SU-DHL-6 (cell line): Measurements from ENCODE around the gene ERAP2.
"Not testable (repeated sequence)": the region's sequence is repeated elsewhere in the genome, so short reads cannot be mapped to it uniquely, and the experiment has no call there.

ENCODE experiments used
- H2AFZ ChIP-seq: fragments of 200-600 bp; sonication (generic); 2 replicates; pipeline ENCODE4 v1.6.1; 2014; ENCODE audit warnings: low read depth, mild to moderate bottlenecking, moderate library complexity, mixed read lengths, antibody characterized with exemption, low read length; ENCODE audit not compliant: severe bottlenecking
- H3F3A ChIP-seq: fragments of 200-600 bp; shearing (Covaris generic); 2 replicates; pipeline ENCODE4 v1.6.0; 2016; ENCODE audit warnings: antibody characterized with exemption, mild to moderate bottlenecking; ENCODE audit not compliant: insufficient read depth
- H3K27ac ChIP-seq: fragments of 200-600 bp; sonication (generic); 2 replicates; pipeline ENCODE4 v1.5.1; 2016; ENCODE audit warnings: low read depth, mild to moderate bottlenecking, low read length, moderate library complexity, mixed read lengths
- H3K27me3 ChIP-seq: fragments of 200-600 bp; sonication (generic), shearing (Covaris generic); 2 replicates; pipeline ENCODE4 v1.6.0; 2014; ENCODE audit warnings: mild to moderate bottlenecking, low read length
- H3K36me3 ChIP-seq: fragments of 200-600 bp; sonication (generic); 2 replicates; pipeline ENCODE4 v1.6.1; 2014; ENCODE audit warnings: mild to moderate bottlenecking, low read length, mixed read lengths
- H3K4me2 ChIP-seq: fragments of 300-600, 200-600 bp; shearing (Covaris generic), sonication (generic); 2 replicates; pipeline ENCODE4 v1.6.0; 2014; ENCODE audit warnings: low read length, low read depth, mild to moderate bottlenecking; ENCODE audit not compliant: poor library complexity, severe bottlenecking
- H3K4me3 ChIP-seq: fragments of 200-600 bp; sonication (generic); 2 replicates; pipeline ENCODE4 v1.5.1; 2014; ENCODE audit warnings: antibody characterized with exemption, low read length, mild to moderate bottlenecking, mixed read lengths; ENCODE audit not compliant: insufficient read depth, poor library complexity, severe bottlenecking
- H3K79me2 ChIP-seq: fragments of 200-600 bp; sonication (generic); 2 replicates; pipeline ENCODE4 v1.6.1; 2014; ENCODE audit warnings: mild to moderate bottlenecking, low read length, moderate library complexity; ENCODE audit not compliant: insufficient read depth
- H3K9ac ChIP-seq: fragments of 200-600 bp; sonication (generic); 2 replicates; pipeline ENCODE4 v1.7.0; 2014; ENCODE audit warnings: mild to moderate bottlenecking, low read length
- H3K9me2 ChIP-seq: fragments of 200-600 bp; sonication (generic); replicated peaks from 2 replicates; pipeline ENCODE4 v1.6.1; 2014; ENCODE audit warnings: low read length; ENCODE audit not compliant: insufficient read depth
- H3K9me3 ChIP-seq: fragments of 200-600 bp; sonication (generic); 2 replicates; pipeline ENCODE4 v1.6.1; 2014; ENCODE audit warnings: low read length, mixed read lengths; ENCODE audit not compliant: insufficient read depth
- H4K20me1 ChIP-seq: fragments of 200-600 bp; sonication (generic); 2 replicates; pipeline ENCODE4 v1.6.1; 2014; ENCODE audit warnings: low read depth, mild to moderate bottlenecking, antibody characterized with exemption, low read length, moderate library complexity, mixed read lengths
- EZH2phosphoT487 ChIP-seq: fragments of 200-600 bp; sonication (generic), shearing (Covaris generic); conservative IDR thresholded peaks from 2 replicates; pipeline ENCODE4 v1.6.1; 2018; ENCODE audit warnings: mild to moderate bottlenecking, antibody characterized with exemption, low read length, moderate library complexity, mixed read lengths
- TF ChIP-seq, protein P1 (sequence below): fragments of 200-600 bp; sonication (generic); IDR thresholded peaks from one replicate; pipeline ENCODE4 v1.5.1; 2017; ENCODE audit warnings: antibody characterized with exemption, mild to moderate bottlenecking, low read length, moderate library complexity; ENCODE audit not compliant: insufficient read depth, poor library complexity, severe bottlenecking

The ERAP2 gene

DNA sequence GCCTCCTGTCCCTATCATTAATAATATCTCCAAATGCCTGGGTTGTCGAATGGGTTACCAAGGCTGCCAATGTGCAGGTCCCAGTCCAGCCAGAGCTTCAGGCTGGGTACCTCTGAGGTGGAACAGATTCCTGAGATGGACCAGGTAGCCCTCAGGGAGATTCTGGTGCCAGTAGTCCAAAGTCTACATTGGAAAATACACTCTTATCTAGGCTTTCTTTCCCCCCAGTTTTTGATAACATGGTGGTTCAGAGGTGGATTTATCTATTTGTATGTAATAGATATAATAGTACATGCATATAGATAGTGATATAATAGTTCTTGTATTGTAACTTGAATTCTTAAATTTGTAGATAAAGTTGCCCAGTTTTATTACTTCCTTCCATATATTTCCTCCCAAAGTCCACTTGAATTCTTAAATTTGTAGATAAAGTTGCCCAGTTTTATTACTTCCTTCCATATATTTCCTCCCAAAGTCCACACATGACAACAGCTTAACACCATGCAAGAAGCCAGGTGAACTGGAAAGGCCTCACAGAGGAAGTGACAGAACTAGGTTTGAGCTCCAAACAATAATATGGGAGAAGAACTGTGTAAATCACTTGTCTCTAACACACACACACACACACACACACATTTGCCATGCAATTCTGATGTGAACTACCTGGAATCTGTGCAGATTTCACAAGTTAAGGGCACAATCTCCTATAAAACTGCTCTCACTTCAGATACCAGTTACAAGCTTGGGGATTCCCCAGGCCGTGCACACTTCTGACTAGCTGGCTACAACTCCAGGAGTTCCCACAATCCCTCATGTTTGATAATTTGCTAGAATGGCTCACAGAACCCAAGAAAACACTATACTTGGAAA is 37.9 kb upstream of the ERAP2 start:
- H3K79me2 ChIP-seq = no peaks in the 10 kb centered on the region
- H3K4me3 ChIP-seq = no peak overlapping the region
- H3K9me2 ChIP-seq = no peaks in the 10 kb centered on the region
- no peaks in the 10 kb centered on the region for H3K36me3 ChIP-seq
- no peak for TF ChIP-seq EZH2phosphoT487
- TF ChIP-seq, protein P1, sequence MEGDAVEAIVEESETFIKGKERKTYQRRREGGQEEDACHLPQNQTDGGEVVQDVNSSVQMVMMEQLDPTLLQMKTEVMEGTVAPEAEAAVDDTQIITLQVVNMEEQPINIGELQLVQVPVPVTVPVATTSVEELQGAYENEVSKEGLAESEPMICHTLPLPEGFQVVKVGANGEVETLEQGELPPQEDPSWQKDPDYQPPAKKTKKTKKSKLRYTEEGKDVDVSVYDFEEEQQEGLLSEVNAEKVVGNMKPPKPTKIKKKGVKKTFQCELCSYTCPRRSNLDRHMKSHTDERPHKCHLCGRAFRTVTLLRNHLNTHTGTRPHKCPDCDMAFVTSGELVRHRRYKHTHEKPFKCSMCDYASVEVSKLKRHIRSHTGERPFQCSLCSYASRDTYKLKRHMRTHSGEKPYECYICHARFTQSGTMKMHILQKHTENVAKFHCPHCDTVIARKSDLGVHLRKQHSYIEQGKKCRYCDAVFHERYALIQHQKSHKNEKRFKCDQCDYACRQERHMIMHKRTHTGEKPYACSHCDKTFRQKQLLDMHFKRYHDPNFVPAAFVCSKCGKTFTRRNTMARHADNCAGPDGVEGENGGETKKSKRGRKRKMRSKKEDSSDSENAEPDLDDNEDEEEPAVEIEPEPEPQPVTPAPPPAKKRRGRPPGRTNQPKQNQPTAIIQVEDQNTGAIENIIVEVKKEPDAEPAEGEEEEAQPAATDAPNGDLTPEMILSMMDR = no peak
- H2AFZ ChIP-seq = no peak overlapping the region
- H4K20me1 ChIP-seq = no peaks in the 10 kb centered on the region
- no peak overlapping the region for H3K27ac ChIP-seq
- no peak overlapping the region for H3K9ac ChIP-seq
- H3K9me3 ChIP-seq = no peaks in the 10 kb centered on the region
- H3K4me2 ChIP-seq = no peak overlapping the region
- no peaks in the 10 kb centered on the region for H3K27me3 ChIP-seq
- no peaks in the 10 kb centered on the region for H3F3A ChIP-seq

DNA sequence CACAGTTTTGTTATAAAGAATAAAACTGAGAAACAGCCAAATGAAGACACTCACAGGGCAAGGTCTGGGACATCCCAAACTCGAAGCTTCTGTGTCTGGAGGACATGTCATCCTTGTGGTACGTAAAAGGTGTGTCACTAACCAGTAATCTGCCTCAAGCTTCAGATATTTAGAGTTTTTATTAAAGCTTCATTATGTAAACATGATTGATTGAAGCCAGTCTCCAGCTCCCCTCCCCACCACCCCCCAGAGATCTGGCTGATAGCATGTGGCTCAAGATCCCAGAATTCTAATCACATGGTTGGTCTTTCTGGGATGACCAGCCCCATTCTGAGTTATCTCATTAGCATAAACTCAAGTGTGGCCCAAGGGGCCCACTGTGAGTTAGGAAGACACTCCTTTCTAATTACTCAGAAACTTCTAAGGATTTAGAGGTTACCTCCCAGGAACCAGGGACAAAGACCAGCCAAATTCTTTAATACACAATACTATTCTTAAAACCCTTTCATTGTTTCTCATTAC is 37.2 kb upstream of the ERAP2 start:
- Histone ChIP-seq H3F3A (no peaks in the 10 kb centered on the region), H3K9me2 (no peaks in the 10 kb centered on the region), H3K79me2 (no peaks in the 10 kb centered on the region), H3K36me3 (no peaks in the 10 kb centered on the region), H3K9me3 (no peaks in the 10 kb centered on the region), H2AFZ (no peak overlapping the region), H4K20me1 (no peaks in the 10 kb centered on the region), H3K4me3 (no peak overlapping the region), H3K9ac (no peak overlapping the region), H3K27ac (no peak overlapping the region), H3K27me3 (no peaks in the 10 kb centered on the region), H3K4me2 (no peak overlapping the region)
- TF ChIP-seq EZH2phosphoT487 = no peak
- TF ChIP-seq, protein P1 = no peak

DNA sequence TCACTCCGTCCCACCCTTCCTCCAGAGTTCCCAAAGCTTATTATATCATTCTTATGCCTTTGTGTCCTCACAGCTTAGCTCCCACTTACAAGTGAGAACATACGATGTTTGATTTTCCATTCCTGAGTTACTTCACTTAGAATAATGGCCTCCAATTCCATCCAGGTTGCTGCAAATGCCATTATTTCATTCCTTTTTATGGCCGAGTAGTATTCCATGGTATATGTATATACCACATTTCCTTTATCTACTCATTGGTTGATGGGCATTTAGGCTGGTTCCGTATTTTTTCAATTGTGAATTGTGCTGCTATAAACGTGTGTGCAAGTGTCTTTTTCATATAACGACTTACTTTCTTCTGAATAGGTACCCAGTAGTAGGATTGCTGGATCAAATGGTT is 34.4 kb upstream of the ERAP2 start:
- not testable (repeated sequence) for H3K9ac ChIP-seq, H3K27me3 ChIP-seq, H4K20me1 ChIP-seq, H3K36me3 ChIP-seq, H3K9me3 ChIP-seq, H2AFZ ChIP-seq, H3F3A ChIP-seq, H3K27ac ChIP-seq, H3K4me3 ChIP-seq, H3K4me2 ChIP-seq, H3K9me2 ChIP-seq, H3K79me2 ChIP-seq

DNA sequence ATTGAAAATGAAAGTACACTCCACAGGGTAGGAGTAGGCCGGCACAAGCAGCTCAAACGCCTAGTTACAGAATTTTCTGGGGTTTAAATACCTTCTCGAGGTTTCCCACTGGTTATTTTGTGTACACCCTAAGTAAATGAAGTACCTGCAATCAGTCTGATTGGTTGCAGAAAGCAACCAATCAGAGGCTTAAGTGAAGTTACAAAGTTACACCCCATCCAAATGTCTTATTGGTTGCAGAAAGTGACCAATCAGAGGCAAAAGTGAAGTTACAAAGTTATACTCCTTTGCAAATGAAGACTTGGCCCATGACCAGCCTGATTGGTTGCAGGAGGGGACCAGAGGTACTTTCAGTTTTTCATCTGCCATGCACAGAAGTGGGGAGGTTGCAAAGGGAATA is 33.2 kb upstream of the ERAP2 start:
- Histone ChIP-seq H4K20me1 (no peaks in the 10 kb centered on the region), H3K9me3 (no peaks in the 10 kb centered on the region), H3K4me2 (no peak overlapping the region), H3F3A (no peaks in the 10 kb centered on the region), H3K36me3 (no peaks in the 10 kb centered on the region), H3K9me2 (no peaks in the 10 kb centered on the region), H3K27ac (no peak overlapping the region), H3K4me3 (no peak overlapping the region), H3K9ac (no peak overlapping the region), H3K79me2 (no peaks in the 10 kb centered on the region), H3K27me3 (no peaks in the 10 kb centered on the region), H2AFZ (no peak overlapping the region)
- no peak for TF ChIP-seq EZH2phosphoT487
- TF ChIP-seq, protein P1 = no peak
